G401 (cell line): ENCODE results near the gene TEX13D. TPM values are rescaled to one million over a fixed set of nuclear protein-coding genes. Genes with fewer than 3 reads are reported as not detected.
"Not testable (repeated sequence)": the region's sequence is repeated elsewhere in the genome, so short reads cannot be mapped to it uniquely, and the experiment has no call there.

ENCODE experiments used
- DNase-seq: peaks from one replicate; pipeline ENCODE4 v3.0.0-alpha.2; 2015; ENCODE audit warnings: low spot score
- in situ Hi-C: cut with HindIII; loops from 2 replicates; pipeline ENCODE4 v1.10.0; 2016; ENCODE audit warnings: low sequenced_read_pairs, mixed read lengths
- total RNA-seq: library from RNA; depleted of rRNA; stranded (reverse); fragments of >200 nt; shearing (Covaris generic); gene quantifications from 2 replicates; pipeline ENCODE4 v1.2.3, GENCODE V29; 2014; rRNA removed

The TEX13D gene
- total RNA-seq: not detected in 2 replicates

- in situ Hi-C loops: no loop called here
- no peak for DNase-seq
Measured at GRCh38 chrX:124332481-124333424, at the start of gene TEX13D. Gene TEX13D, plus strand, starts transcription at chrX:124332660. Its CDS starts 258 bp downstream, at chrX:124332918.

DNA sequence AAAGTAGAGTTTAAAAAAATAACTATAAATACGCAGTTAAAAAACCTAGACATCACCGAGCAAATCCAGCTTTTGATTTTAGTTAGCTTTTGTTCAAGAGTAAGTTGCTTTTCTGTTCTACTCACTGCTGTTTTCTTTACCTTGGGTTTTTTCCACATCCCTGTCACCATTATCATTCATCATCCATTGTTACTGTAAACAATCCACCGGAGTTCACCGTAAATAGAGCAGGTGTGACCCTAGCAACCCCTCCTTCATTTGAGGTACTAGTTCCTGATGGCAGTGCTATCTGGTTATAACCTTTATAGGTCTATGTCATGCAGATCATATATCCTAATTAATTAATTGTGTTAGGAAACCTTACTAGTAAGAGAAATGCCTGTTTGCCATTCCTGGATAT is 43.0 kb upstream of the TEX13D start:
- in situ Hi-C loops: no loop called here
- no peak for DNase-seq

GRCh38 chrX:124293810-124294209 is 38.6 kb upstream of the TEX13D start:
- in situ Hi-C loops: no loop called here
- no peak for DNase-seq

DNA sequence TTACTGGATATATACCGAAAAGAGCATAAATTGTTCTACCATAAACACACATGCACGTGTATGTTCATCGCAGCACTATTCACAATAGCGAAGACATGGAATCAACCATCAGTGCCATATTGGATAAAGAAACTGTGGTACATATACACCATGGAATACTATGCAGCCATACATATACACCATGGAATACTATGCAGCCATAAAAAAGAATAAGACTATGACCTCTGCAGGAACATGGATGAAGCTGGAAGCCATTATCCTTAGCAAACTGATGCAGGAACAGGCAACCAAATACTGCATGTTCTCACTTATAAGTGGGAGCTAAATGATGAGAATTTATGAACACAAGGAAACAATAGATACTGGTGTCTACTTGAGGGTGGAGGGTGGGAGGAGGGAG is 33.1 kb upstream of the TEX13D start:
- DNase-seq, in situ Hi-C loops: not testable (repeated sequence)

- no peak for DNase-seq
- in situ Hi-C loops: no loop called here
Measured at GRCh38 chrX:124300405-124300804, 32.1 kb upstream of the TEX13D start.

DNA sequence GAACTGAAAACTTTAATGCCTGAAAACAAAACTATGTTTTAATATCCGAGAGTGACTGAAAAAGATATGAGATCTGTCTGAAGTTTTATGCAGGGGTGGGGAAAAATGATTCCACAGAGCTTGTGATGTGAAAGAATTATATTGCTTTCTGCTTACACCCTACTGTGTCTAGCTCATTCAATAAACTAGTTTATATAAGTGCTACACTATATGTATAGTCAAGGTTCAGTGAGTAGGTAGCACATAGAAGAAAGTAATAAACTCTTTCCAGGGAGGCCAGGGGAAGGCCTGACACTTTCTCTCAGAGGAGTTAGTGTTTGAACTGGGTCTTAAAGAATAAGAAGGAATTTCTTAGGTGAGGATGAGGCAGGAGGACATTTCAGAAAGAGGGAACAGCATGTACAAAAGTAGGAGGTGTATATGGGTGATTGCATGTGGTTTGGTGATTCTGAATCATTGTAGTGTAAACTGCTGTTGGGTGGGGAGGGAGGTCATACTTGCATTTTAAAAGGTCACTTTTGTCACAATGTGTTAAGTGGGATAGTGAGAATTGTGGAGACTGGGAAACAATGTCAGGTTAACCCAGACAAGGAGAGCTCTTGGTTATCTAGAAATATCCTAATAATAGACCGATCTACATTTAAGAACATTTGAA is 25.1 kb upstream of the TEX13D start:
- DNase-seq: no peak
- in situ Hi-C loops: no loop called here

GRCh38 chrX:124325732-124326131 is 6.7 kb upstream of the TEX13D start:
- in situ Hi-C loops: no loop called here
- DNase-seq: no peak

DNA sequence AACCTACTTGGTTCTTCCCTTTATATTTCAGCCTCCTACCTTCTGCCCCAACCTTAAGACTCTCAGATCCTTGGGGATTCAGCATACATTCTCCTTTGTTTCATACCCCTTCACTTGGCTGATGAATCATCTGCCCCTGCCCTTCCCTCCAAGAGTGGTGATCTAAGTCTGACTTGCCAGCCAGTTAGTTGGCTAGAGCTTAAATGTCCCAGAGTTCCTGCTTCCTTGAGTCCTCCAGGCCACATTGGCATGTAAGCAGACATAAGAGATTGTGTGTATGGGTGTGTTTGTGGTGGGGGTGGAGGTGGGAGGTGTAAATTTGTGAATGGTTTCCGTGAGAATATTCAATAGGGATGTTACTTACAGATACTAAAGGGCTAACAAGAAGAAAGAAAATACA is 3.7 kb upstream of the TEX13D start:
- in situ Hi-C loops: no loop called here

DNA sequence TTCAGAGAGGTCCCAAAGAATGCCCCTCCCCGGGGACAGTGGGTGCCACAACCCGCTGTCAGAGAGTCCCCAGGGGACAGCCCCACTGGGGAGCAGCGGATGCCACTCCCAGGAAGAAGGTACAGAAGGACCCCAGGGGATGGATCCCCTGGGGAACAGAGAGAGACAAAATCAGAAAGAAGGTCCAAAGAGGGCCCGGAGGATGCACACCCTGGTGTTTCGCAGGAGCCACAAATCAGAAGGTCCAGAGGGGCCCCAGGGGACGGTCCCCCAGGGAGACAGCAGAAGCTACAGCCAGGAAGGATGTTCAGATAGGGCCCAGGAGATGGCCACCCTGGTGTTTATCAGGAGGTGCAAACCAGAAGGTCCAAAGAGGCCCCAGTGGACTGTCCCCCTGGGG is 1.4 kb downstream of the TEX13D start:
- in situ Hi-C loops: no loop called here
- DNase-seq: no peak

More for the DNA sequence above, 3.7 kb upstream of the TEX13D start:
- no peak for DNase-seq

DNA sequence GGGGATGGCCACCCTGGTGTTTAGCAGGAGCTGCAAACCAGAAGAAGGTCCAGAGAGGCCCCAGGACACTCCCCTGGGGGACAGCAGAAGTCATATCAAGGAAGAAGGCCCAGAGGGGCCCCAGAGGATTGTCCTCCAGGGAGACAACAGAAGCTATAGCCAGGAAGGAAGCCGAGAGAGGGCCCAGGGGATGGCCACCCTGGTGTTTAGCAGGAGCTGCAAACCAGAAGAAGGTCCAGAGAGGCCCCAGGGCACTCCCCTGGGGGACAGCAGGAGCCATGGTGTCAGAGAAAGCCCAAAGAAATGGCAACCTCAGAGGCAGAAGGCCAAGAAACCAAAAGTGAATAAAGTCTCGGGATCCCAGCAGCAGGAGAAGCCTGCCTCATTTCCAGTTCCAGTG is 2.1 kb downstream of the TEX13D start:
- in situ Hi-C loops, DNase-seq: not testable (repeated sequence)

DNA sequence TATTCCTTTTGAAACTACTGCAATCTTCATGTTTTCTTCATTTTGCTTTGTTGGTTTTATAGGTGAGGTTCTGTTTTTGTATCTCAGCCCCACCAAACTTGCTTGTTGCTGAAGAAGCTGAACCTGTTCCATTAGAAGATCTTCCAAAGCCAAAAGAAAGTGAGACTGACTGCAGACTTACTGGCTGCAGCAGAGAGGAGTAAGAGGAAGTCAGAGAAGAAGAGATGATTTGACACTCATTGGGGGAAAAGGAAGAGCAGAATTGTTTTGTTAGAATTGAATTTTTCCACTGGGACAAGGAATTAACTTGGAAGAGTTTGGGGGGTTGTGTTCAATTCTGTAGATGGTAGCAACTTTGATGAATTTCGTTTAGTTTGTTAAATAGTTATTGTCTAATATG is 3.1 kb downstream of the TEX13D start:
- in situ Hi-C loops: no loop called here
- DNase-seq: no peak

DNA sequence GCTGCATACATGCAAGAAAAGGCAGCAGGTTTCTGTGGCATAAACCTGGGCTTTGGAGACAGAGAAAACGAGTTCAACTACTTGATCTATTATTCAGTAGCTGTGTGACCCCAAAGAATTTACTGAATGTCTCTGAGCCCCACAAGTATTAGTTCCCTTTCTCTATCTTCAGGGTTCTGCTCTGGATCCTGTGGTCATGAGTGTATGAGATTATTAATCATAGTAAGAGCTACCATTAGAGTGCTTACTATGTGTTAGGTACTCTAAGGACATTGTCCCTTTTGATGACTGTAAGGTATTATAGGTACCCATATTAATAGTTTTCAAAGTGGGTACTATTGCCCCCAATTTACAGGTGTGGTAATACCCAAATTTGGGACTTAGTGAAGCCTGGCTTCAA is 5.5 kb downstream of the TEX13D start:
- no peak for DNase-seq
- in situ Hi-C loops: no loop called here

DNA sequence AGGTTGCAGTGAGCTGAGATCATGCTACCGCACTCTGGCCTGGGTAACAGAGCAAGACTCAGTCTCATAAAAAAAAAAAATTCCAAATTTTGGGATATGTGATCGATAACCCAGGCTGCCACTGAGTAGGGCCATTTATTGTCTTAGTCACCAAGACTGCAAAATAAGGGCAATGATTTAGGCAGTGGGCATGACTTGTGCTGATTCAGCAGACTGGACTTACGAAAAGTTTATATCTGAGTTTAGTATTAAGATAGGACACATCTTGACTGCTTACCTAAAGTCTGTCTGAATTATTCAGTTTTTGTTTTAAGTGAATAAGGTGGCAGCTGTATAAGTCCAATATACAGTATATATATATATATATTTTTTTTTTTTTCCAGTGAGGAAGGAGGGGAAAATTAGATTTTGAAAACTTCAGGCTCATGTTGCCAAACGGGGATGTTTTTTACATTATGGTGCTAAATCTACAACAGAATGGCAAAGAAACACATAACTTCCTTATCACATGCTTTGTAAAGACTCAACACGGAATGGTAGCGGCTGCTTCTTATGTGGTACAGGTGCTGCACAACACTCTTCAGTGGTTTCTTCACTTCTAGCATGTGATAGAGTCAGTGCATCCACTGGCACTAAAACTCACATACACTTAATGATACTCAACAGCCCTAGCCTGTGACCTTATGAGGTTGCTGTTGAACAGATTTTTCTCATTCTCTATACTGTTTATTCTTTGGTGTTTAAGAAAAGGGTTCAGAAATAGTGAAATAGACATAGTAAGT is 6.5 kb downstream of the TEX13D start:
- no peak for DNase-seq
- in situ Hi-C loops: no loop called here

GRCh38 chrX:124341396-124342132 is 9.1 kb downstream of the TEX13D start:
- DNase-seq: no peak
- in situ Hi-C loops: no loop called here

DNA sequence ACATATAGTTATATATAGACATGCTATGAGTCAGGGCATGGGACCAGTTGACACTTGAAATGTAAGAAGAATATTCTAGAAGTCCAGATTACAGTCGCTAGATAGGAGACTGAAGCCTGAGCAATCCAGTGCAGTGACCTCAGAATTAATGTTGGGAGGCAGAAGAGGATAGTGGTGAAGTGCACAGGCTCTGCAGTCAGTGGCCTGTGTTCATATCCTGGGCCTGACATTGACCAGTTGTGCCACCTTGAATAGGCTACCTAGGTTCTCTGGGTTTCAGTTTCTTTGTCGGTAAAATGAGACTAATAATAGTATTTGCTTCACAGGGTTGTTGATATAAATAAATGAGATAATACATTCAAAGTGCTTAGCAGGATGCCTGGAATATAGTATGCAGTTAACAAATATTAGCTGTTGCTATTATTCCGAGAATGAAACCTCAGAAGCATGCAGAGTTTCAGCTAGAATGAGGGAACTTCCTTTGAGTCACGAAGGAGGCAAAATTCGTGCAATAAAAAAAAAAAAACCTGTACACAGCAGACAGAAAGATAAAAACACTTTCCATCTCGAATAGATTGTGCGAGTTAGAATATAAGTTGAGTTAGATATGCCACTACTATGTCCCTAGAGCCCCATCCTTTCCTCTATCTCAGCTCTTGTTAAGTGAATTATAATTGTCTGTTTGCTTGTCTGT is 9.9 kb downstream of the TEX13D start:
- in situ Hi-C loops: no loop called here
- no peak for DNase-seq

DNA sequence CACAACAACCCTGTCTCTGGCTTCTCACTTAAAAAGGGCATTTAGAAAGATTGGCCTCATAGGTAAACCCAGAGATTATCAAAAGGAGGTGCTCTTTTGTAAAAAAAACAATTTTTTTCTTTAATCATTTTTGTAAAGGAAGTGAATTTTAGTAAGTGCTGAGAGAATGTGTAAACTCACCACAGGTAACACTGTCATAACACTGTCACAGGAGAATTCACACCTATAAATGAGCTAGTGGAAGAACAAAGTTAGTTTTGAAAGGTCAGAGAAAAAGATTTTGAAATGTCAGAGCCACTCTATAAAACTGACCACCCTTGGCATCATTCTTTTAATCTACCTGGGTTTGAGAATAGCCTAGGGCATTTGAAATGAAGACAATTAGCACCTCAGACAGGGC is 10.6 kb downstream of the TEX13D start:
- DNase-seq: no peak
- in situ Hi-C loops: no loop called here

DNA sequence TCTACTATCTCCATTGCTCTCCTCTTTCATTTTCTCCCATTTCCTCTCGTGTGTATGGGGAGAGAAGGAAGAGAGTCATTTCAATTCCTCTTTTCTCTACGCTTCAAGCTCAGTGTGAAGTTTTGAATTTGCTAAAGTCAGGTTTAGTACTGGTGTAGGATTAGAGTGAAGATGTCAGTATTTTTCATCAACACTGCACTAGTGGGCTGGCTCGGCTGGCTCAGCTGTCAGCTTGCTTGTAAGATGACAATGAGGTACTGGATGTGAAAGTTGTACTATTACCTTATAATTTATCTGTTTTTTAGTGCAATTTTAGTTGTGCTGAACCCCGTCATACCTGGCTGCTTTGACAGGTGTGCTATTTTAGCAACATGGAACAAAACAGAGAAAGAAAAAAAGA is 11.8 kb downstream of the TEX13D start:
- in situ Hi-C loops: no loop called here
- DNase-seq: no peak

DNA sequence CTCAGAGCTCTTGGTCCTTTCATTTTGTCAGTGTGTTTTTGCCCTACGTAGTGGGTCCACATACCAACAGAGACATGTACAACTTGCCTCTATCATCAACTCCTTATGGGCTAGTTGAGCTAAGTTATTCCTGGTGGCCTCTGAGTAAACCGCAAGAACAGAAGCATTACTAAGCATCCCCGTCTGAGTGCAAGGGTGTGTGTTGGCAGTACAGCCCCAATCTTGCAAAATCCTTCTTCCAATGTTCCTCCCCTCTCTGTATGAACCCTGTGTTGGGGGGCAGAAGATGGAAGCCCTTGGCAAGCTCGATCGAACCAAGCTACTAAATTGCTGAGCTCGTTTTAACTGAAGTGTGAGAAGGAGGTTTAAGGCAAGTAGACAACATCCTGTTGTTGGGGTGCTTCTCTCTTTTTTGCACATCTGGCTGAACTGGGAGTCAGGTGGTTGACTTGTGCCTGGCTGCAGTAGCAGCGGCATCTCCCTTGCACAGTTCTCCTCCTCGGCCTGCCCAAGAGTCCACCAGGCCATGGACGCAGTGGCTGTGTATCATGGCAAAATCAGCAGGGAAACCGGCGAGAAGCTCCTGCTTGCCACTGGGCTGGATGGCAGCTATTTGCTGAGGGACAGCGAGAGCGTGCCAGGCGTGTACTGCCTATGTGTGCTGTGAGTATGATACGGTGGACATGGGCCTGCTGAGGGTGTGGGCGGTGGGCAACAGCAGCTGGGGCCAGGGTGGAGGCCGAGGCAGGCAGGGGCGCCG is 13.8 kb downstream of the TEX13D start, which contains the start of gene SH2D1A:
SH2D1A (plus strand) TSS at position 447 of the 760 bp plus-strand sequence; CDS start at position 527, 80 bp downstream.
- in situ Hi-C loops: no loop called here
- DNase-seq: no peak
